Measurements from ENCODE around the gene MYO16. TPM values are rescaled to one million over a fixed set of nuclear protein-coding genes. Genes with fewer than 3 reads are reported as not detected.

The MYO16 gene
- polyA plus RNA-seq, 6 donors from 2014 or later: not detected

DNA sequence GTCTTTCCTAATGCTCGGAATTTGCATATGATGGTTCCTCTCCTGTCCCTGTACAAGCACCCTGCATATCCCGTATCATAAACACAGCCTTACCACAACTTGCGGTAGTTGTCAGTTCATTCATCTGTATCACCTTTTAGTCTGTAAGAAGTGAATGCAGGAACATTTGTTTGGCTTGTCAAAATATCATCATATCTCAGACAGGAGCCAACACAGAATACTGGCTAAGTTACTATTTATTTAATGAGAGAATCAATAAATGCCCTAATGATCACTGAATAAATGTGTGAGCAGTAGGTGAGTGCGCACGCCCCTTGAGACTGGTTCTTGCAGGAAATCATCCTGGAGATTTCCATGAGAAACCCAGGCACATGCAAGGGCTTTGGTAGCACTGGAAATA, 182.8 kb downstream of the MYO16 start:
- no peak overlapping the region for H3K4me3 Mint-ChIP-seq
- DNase-seq (no peak), ATAC-seq (ENCODE audit: low read depth in 2 of 2) (no peak)
- no peak overlapping the region for H3K27ac Mint-ChIP-seq
- no peaks in the 10 kb centered on the region for H3K4me1 Mint-ChIP-seq
- H3K9me3 Mint-ChIP-seq: peaks cover 0 to 5% (median 0%) of the 10 kb centered on the region in 7 donors
- no peaks in the 10 kb centered on the region for H3K27me3 Mint-ChIP-seq
- no peaks in the 10 kb centered on the region for H3K36me3 Mint-ChIP-seq

DNA sequence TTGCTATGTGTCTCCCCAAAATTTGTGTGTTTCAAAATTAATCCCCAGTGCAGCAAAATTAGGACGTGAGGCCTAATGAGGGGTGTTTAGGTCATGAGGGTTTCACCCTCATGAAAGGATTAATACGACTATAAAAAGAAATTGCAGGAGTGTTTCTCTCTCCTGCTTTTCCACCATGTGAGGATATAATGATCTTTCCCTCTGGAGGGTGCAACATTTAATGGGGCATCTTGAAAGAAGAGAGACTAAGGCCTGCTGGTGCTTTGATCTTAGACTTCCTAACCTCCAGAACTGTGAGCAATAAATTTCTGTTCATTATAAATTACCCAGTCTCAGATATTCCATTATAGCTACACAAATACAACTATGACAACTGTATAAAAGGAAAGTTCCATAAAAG, 183.2 kb downstream of the MYO16 start:
- Mint-ChIP-seq H3K27ac (no peak overlapping the region), H3K9me3 (peaks cover 0 to 5% (median 0%) of the 10 kb centered on the region in 7 donors), H3K36me3 (no peaks in the 10 kb centered on the region), H3K27me3 (no peaks in the 10 kb centered on the region), H3K4me1 (no peaks in the 10 kb centered on the region), H3K4me3 (no peak overlapping the region)
- DNase-seq (no peak), ATAC-seq (ENCODE audit: low read depth in 2 of 2) (no peak)

DNA sequence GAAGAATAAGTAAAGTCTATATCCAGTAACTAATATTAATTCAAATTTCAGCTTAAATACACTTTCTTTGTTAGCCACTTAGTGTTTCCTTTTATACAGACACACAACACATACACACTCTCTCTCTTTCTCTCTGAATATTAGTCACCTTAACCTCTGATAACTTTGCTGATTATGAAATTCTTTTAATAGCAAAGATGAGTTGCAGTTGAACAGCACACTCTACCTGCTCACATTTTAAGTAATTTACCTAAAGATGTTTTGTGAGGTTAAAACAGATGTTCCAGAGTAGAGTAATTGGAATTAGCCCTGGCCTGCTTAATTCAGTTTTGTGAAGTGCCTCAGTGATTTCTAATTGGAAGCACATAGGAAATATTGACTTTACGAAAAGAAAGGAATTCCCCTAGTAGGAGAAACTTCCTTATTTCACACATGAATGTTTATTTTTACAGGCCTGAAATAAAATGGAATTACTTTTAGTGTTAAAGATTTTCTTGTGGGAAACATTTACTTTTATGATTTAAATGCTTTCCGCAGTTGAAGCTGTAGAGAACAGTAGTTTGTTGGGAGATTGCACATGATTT, 184.3 kb downstream of the MYO16 start:
- Mint-ChIP-seq H3K27me3 (no peaks in the 10 kb centered on the region), H3K4me1 (no peaks in the 10 kb centered on the region), H3K4me3 (no peak overlapping the region), H3K9me3 (peaks cover 0 to 5% (median 0%) of the 10 kb centered on the region in 7 donors), H3K36me3 (no peaks in the 10 kb centered on the region), H3K27ac (no peak overlapping the region)
- ATAC-seq (ENCODE audit: low read depth in 2 of 2) (no peak), DNase-seq (no peak)

DNA sequence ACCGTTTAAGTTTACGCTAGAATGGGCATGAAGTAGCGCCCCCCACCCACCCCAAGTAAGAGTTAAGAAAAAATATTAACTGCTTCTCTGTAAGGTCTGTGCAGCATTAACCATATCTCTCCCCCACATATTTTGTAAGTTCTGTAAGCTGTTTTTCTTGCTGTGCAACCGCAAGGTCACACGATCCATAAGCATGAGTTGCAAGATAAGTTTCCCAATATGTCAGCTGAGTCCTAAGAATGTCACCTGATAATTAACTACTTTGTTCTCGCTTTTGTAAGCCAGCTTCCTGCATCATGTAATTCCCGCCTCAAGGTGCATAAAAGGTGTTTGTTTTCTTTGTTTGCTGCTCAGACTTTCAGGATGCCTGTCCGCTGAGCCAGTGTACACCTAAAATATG, 187.0 kb downstream of the MYO16 start:
- Mint-ChIP-seq H3K27me3 (no peaks in the 10 kb centered on the region), H3K4me3 (no peak overlapping the region), H3K27ac (no peak overlapping the region), H3K36me3 (no peaks in the 10 kb centered on the region), H3K4me1 (no peaks in the 10 kb centered on the region), H3K9me3 (peaks cover 0 to 5% (median 0%) of the 10 kb centered on the region in 7 donors)
- DNase-seq: no peak
- ATAC-seq (ENCODE audit: low read depth in 2 of 2): no peak

DNA sequence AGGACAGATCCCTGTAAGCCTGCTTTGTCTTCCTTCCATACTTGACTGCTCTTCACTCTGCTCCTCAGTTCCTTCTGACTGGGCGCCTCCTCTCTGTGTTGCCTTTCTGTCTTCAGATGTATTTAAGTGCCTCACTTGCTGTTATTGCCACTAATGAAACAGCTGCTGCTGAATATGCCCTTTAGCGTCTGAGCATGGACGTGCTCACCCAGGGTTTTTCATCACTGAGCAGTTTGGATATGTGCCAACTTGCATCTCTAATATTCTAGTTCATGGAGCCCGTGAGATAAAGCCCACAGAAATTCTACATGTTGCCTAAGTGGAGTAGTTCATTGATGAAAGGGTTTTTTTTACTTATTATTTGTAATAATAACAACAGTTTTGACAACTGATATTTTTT, 198.2 kb downstream of the MYO16 start:
- H3K36me3 Mint-ChIP-seq: peaks cover 0 to 7% of the 10 kb centered on the region in 2 donors
- H3K4me1 Mint-ChIP-seq: no peaks in the 10 kb centered on the region
- no peak overlapping the region for H3K27ac Mint-ChIP-seq
- DNase-seq (no peak), ATAC-seq (ENCODE audit: low read depth in 2 of 2) (no peak)
- H3K27me3 Mint-ChIP-seq: no peaks in the 10 kb centered on the region
- H3K4me3 Mint-ChIP-seq: no peak overlapping the region
- peaks cover 0 to 23% (median 10%) of the 10 kb centered on the region in 7 donors for H3K9me3 Mint-ChIP-seq

DNA sequence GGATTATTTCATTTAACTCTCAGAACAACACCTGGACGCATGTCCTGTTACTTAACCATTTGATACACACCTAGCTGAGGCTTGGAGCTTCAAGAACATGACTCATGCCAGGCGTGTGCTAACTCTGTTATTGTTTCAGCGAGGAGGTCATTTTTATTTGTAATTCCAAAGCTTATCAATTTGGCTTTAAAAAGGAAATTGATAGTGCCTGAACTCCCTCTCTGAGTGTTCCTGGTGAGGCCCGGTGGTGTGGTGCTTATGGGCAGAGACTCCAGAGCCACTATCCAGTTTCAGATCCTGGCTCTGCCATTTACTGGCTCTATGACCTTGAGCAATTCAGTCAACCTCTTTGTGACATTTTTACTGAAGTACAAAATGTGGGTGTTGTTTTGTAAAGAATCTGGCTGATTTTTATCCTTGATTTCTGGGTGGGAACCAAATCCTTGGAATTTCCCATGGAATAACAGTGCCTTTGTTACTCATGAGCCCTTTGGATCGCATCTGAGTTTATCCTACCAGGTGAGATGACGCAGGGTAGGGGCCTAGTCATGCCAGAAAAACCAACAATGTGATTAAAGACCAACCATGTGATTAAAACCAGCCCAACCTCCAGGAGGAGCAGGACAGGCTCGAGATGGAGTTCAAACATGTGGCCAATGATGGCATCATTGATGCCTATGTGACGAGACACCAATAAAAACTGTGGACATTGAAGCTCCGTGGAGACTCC, 198.8 kb downstream of the MYO16 start:
- ATAC-seq (ENCODE audit: low read depth in 2 of 2) (no peak), DNase-seq (no peak)
- peaks cover 0 to 7% of the 10 kb centered on the region in 2 donors for H3K36me3 Mint-ChIP-seq
- H3K4me3 Mint-ChIP-seq: no peak overlapping the region
- H3K9me3 Mint-ChIP-seq: peaks cover 0 to 23% (median 10%) of the 10 kb centered on the region in 7 donors
- H3K27ac Mint-ChIP-seq: no peak overlapping the region
- H3K27me3 Mint-ChIP-seq: no peaks in the 10 kb centered on the region
- no peaks in the 10 kb centered on the region for H3K4me1 Mint-ChIP-seq

DNA sequence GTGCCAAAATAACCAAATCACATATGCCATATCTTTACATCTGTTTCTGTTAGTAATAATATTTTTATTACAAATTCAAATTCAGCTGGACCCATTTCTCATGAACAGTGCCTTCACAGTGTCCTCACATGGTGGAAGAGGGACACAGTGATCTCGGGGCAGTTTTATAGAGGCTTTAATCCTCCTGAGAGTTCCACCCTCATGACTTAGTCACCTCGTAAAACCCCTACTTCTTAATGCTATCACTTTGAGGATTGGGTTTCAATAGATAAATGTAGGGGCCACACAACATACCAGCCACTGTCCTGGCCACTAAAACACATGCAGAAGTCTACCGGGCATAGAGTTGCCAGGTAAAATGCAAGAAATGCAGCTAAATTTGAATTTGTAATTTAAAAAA, 201.5 kb downstream of the MYO16 start:
- Mint-ChIP-seq H3K9me3 (peaks cover 0 to 23% (median 7%) of the 10 kb centered on the region in 7 donors), H3K27ac (no peak overlapping the region), H3K27me3 (no peaks in the 10 kb centered on the region), H3K4me1 (no peaks in the 10 kb centered on the region), H3K4me3 (no peak overlapping the region), H3K36me3 (peaks cover 0 to 7% of the 10 kb centered on the region in 2 donors)
- ATAC-seq (ENCODE audit: low read depth in 2 of 2) (no peak), DNase-seq (no peak)

DNA sequence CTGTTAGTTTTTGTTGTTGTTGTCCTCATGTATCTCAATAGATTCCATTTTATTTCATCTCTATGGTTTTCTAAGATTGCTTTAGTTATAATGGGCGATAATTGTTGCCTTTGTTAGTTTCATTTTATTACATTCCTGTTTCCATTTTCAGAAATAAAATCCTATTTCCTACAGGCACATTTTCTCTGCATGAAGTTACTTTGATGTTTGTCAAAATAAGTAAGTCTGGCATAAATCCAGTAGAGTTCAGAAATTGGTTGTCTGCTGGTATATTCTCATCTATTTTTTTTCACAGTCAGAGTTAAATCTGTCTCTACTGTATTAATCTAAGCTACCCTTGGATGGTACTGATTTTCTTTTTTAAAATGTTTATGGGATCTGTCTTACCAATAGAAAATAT, 204.1 kb downstream of the MYO16 start:
- no peaks in the 10 kb centered on the region for H3K27me3 Mint-ChIP-seq
- H3K4me1 Mint-ChIP-seq: no peaks in the 10 kb centered on the region
- H3K36me3 Mint-ChIP-seq: no peaks in the 10 kb centered on the region
- ATAC-seq (ENCODE audit: low read depth in 2 of 2): no peak
- no peak overlapping the region for H3K27ac Mint-ChIP-seq
- no peak for DNase-seq
- peaks cover 0 to 10% (median 4%) of the 10 kb centered on the region in 7 donors for H3K9me3 Mint-ChIP-seq
- H3K4me3 Mint-ChIP-seq: no peak overlapping the region

DNA sequence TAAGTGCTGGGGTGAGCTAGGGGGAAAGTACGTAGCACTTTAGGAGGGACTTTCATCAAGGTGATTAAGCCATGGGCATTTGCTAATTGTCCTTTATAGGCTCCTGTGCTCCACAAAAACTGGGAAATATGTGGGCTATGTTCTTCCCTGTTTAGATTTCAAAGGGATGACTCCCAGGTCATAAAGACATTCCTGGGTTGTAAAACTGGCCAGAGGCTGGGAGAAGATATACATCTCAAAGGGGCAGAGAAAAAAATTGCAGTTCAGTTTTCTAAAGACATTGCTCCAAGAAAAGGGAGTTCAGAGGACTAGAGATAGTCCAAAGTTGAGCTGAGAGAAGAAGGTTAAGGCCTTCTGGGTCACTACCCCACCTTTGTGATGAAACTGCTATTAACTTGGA, 204.8 kb downstream of the MYO16 start:
- Mint-ChIP-seq H3K4me1 (no peaks in the 10 kb centered on the region), H3K27ac (no peak overlapping the region), H3K36me3 (no peaks in the 10 kb centered on the region), H3K27me3 (no peaks in the 10 kb centered on the region), H3K9me3 (peaks cover 0 to 4% (median 3%) of the 10 kb centered on the region in 7 donors), H3K4me3 (no peak overlapping the region)
- ATAC-seq (ENCODE audit: low read depth in 2 of 2) (no peak), DNase-seq (no peak)

DNA sequence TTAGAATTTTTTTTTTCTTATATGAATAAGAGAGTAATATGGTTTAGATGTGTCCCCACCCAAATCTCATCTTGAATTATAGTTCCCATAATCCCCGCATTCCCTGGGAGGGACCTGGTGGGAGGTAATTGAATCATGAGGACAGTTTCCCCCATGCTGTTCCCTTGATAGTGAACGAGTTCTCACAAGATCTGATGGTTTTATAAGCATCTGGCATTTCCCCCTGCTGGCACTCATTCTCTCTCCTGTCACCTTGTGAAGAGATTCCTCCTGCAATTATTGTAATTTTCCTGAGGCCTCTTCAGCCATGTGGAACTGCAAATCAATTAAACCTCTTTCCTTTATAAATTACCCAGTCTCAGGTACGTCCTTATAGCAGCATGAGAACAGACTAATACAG, 205.7 kb downstream of the MYO16 start:
- Mint-ChIP-seq H3K4me3 (no peak overlapping the region), H3K27ac (no peak overlapping the region), H3K9me3 (peaks cover 0 to 4% (median 0%) of the 10 kb centered on the region in 7 donors), H3K27me3 (peaks cover 0 to 3% (median 0%) of the 10 kb centered on the region in 3 donors), H3K4me1 (no peaks in the 10 kb centered on the region), H3K36me3 (no peaks in the 10 kb centered on the region)
- no peak for ATAC-seq (ENCODE audit: low read depth in 2 of 2)
- DNase-seq: no peak

GRCh38 chr13:108850691-108851090, 221.3 kb downstream of the MYO16 start:
- Mint-ChIP-seq H3K27ac (no peak overlapping the region), H3K4me1 (no peaks in the 10 kb centered on the region), H3K4me3 (no peak overlapping the region), H3K27me3 (peaks cover 0 to 12% (median 6%) of the 10 kb centered on the region in 3 donors), H3K9me3 (peaks cover 0 to 4% (median 0%) of the 10 kb centered on the region in 7 donors), H3K36me3 (no peaks in the 10 kb centered on the region)
- DNase-seq (no peak), ATAC-seq (ENCODE audit: low read depth in 2 of 2) (no peak)

DNA sequence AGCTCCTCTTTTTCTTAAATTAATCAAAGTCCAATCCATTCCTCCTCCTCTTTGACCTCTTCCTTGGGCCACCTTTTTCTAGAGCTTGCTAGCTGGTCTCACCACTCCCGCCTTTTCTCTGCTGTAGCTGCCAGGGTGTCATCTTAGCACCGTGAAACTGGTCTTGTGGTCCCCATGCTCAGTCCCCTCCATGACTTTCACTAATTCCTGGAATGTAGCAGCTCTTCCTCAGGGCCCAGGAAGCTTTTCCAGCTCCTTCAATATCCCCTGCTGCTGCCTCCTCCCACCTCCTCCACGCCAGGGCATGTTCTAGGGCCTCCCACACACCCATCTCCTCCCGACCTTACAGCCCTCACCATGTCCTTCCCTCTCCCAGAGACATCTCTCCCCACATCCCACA, 222.2 kb downstream of the MYO16 start:
- Mint-ChIP-seq H3K27ac (no peak overlapping the region), H3K9me3 (peaks cover 0 to 4% (median 2%) of the 10 kb centered on the region in 7 donors), H3K27me3 (peaks cover 0 to 12% (median 6%) of the 10 kb centered on the region in 3 donors), H3K36me3 (no peaks in the 10 kb centered on the region), H3K4me3 (no peak overlapping the region), H3K4me1 (no peaks in the 10 kb centered on the region)
- no peak for DNase-seq
- ATAC-seq (ENCODE audit: low read depth in 2 of 2): no peak

- DNase-seq: no peak
- ATAC-seq (ENCODE audit: low read depth in 2 of 2): no peak
- no peak overlapping the region for H3K4me3 Mint-ChIP-seq
- peaks cover 0 to 12% (median 6%) of the 10 kb centered on the region in 3 donors for H3K27me3 Mint-ChIP-seq
- H3K36me3 Mint-ChIP-seq: no peaks in the 10 kb centered on the region
- peaks cover 0 to 5% (median 2%) of the 10 kb centered on the region in 7 donors for H3K9me3 Mint-ChIP-seq
- H3K27ac Mint-ChIP-seq: no peak overlapping the region
- H3K4me1 Mint-ChIP-seq: no peaks in the 10 kb centered on the region
Measured at GRCh38 chr13:108853031-108853430, 223.6 kb downstream of the MYO16 start.

DNA sequence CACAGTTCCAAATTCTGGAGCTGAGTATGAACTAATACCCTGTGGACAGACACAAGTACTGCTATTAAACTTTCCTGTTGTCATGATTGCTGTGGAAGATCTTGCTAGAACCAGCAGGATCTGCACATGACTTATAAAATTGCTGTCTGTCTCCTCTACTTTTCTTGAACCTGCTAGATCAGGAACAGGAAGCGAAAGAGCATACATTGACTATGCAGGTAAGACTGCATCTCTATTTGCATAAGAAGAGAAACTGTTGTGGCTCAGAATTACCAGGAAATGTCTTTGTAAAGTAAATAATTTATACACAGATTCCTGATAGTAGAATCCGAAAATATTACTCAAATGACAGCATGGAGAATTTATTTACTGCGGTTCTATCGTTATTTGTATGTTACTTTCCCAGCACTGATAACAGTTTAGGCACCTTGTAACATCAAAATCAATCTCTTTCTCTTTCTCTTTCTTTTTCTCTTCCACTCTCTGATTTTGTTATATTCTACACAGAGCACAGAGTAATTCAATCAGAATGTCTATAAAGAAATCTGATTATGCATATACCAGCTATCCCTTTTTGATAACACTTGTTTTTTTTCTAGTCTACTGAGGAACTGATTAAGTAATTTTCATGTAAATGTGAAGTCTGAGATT, 226.5 kb downstream of the MYO16 start:
- H3K4me3 Mint-ChIP-seq: no peak overlapping the region
- DNase-seq (no peak), ATAC-seq (ENCODE audit: low read depth in 2 of 2) (no peak)
- no peaks in the 10 kb centered on the region for H3K4me1 Mint-ChIP-seq
- peaks cover 0 to 10% (median 7%) of the 10 kb centered on the region in 3 donors for H3K27me3 Mint-ChIP-seq
- H3K27ac Mint-ChIP-seq: peak overlapping the region in 2 of 6 donors; percentile 4 to 24
- H3K36me3 Mint-ChIP-seq: no peaks in the 10 kb centered on the region
- peaks cover 0 to 5% (median 2%) of the 10 kb centered on the region in 7 donors for H3K9me3 Mint-ChIP-seq

Measured in naive B cell (primary cell).